IPS DF 6.9 (cell line): Measurements from ENCODE around the gene ENGASE.

Source experiments
- DNase-seq: peaks from one replicate; pipeline ENCODE4 v3.0.0-alpha.2; 2013; ENCODE audit warnings: low read depth, low spot score
- H3K27ac ChIP-seq: one replicate; pipeline ENCODE4 v1.5.1; 2013; ENCODE audit warnings: low read length, control low read depth
- H3K27me3 ChIP-seq: 2 replicates; pipeline ENCODE4 v1.6.1; 2013; ENCODE audit warnings: mild to moderate bottlenecking, low read length; ENCODE audit not compliant: control insufficient read depth, insufficient read depth
- H3K36me3 ChIP-seq: 2 replicates; pipeline ENCODE4 v1.6.1; 2013; ENCODE audit warnings: low read length; ENCODE audit not compliant: control insufficient read depth, insufficient read depth
- H3K4me1 ChIP-seq: 2 replicates; pipeline ENCODE4 v1.6.1; 2013; ENCODE audit warnings: low read length; ENCODE audit not compliant: control insufficient read depth, insufficient read depth
- H3K4me3 ChIP-seq: 2 replicates; pipeline ENCODE4 v1.5.1; 2013; ENCODE audit warnings: mild to moderate bottlenecking, low read length
- H3K9me3 ChIP-seq: 2 replicates; pipeline ENCODE4 v1.6.1; 2013; ENCODE audit warnings: low read length, inconsistent platforms; ENCODE audit not compliant: control insufficient read depth, insufficient read depth
- WGBS: extraction: QIAGEN DNeasy Blood & Tissue Kit; methylation state at CpG from one replicate; pipeline ENCODE4 v1.1.7; 2013; ENCODE audit warnings: mixed read lengths, missing lambda C conversion rate; ENCODE audit not compliant: insufficient read length, insufficient coverage; 5-methylcytosine and 5-hydroxymethylcytosine counted together

ENGASE gene

GRCh38 chr17:79046916-79047280 is 27.7 kb upstream of the ENGASE start:
- Histone ChIP-seq H3K27ac (no peak overlapping the region), H3K9me3 (no peaks in the 10 kb centered on the region), H3K4me3 (no peak overlapping the region), H3K4me1 (no peaks in the 10 kb centered on the region), H3K36me3 (no peaks in the 10 kb centered on the region; the same call in 1 of the 2 replicates), H3K27me3 (no peaks in the 10 kb centered on the region)
- no peak for DNase-seq
- WGBS: no CpG with 5 or more reads among the region's 15 CpGs

- Histone ChIP-seq H3K27ac (no peak overlapping the region), H3K9me3 (no peaks in the 10 kb centered on the region), H3K4me1 (no peaks in the 10 kb centered on the region), H3K36me3 (no peaks in the 10 kb centered on the region; the same call in 1 of the 2 replicates), H3K27me3 (no peaks in the 10 kb centered on the region), H3K4me3 (no peak overlapping the region)
- no CpG with 5 or more reads among the region's 30 CpGs for WGBS
- no peak for DNase-seq
Measured at GRCh38 chr17:79047291-79047920, 27.2 kb upstream of the ENGASE start.

GRCh38 chr17:79047923-79048825 is 26.4 kb upstream of the ENGASE start:
- Histone ChIP-seq H3K27me3 (no peaks in the 10 kb centered on the region), H3K9me3 (no peaks in the 10 kb centered on the region), H3K36me3 (no peaks in the 10 kb centered on the region; the same call in 1 of the 2 replicates), H3K4me3 (no peak overlapping the region), H3K4me1 (no peaks in the 10 kb centered on the region), H3K27ac (no peak overlapping the region)
- whole genome bisulfite sequencing: no CpG with 5 or more reads among the region's 41 CpGs
- no peak for DNase-seq

GRCh38 chr17:79048826-79049755 is 25.5 kb upstream of the ENGASE start:
- no peaks in the 10 kb centered on the region; the same call in 1 of the 2 replicates for H3K36me3 ChIP-seq
- H3K9me3 ChIP-seq: no peaks in the 10 kb centered on the region
- no peak for DNase-seq
- H3K4me3 ChIP-seq: no peak overlapping the region
- no peaks in the 10 kb centered on the region for H3K4me1 ChIP-seq
- H3K27ac ChIP-seq: no peak overlapping the region
- no peaks in the 10 kb centered on the region for H3K27me3 ChIP-seq
- no CpG with 5 or more reads among the region's 21 CpGs for WGBS

- no CpG with 5 or more reads among the region's 11 CpGs for WGBS
- no peaks in the 10 kb centered on the region for H3K27me3 ChIP-seq
Measured at GRCh38 chr17:79049821-79050220, 24.8 kb upstream of the ENGASE start.

GRCh38 chr17:79050551-79050950 is 24.1 kb upstream of the ENGASE start:
- no CpG with 5 or more reads among the region's 6 CpGs for WGBS
- Histone ChIP-seq H3K27ac (no peak overlapping the region), H3K36me3 (no peaks in the 10 kb centered on the region; the same call in 1 of the 2 replicates), H3K4me1 (no peaks in the 10 kb centered on the region), H3K9me3 (no peaks in the 10 kb centered on the region), H3K27me3 (no peaks in the 10 kb centered on the region), H3K4me3 (no peak overlapping the region)
- no peak for DNase-seq

More at GRCh38 chr17:79049821-79050220, 24.8 kb upstream of the ENGASE start:
- H3K9me3 ChIP-seq: no peaks in the 10 kb centered on the region
- no peak overlapping the region for H3K27ac ChIP-seq
- no peaks in the 10 kb centered on the region; the same call in 1 of the 2 replicates for H3K36me3 ChIP-seq
- no peak overlapping the region for H3K4me3 ChIP-seq
- no peaks in the 10 kb centered on the region for H3K4me1 ChIP-seq
- no peak for DNase-seq

GRCh38 chr17:79051306-79051705 is 23.3 kb upstream of the ENGASE start:
- whole genome bisulfite sequencing: no CpG with 5 or more reads among the region's 6 CpGs
- no peaks in the 10 kb centered on the region; the same call in 1 of the 2 replicates for H3K36me3 ChIP-seq
- DNase-seq: no peak
- H3K9me3 ChIP-seq: no peaks in the 10 kb centered on the region
- no peaks in the 10 kb centered on the region for H3K27me3 ChIP-seq
- no peak overlapping the region for H3K27ac ChIP-seq
- H3K4me1 ChIP-seq: no peaks in the 10 kb centered on the region
- H3K4me3 ChIP-seq: no peak overlapping the region

- no CpG with 5 or more reads among the region's 1 CpG for WGBS
- no peaks in the 10 kb centered on the region for H3K9me3 ChIP-seq
- no peak overlapping the region for H3K4me3 ChIP-seq
- no peaks in the 10 kb centered on the region for H3K27me3 ChIP-seq
- no peaks in the 10 kb centered on the region for H3K4me1 ChIP-seq
- H3K36me3 ChIP-seq: no peaks in the 10 kb centered on the region; the same call in 1 of the 2 replicates
- H3K27ac ChIP-seq: no peak overlapping the region
- no peak for DNase-seq
Measured at GRCh38 chr17:79052131-79052530, 22.5 kb upstream of the ENGASE start.

GRCh38 chr17:79053251-79053925 is 21.2 kb upstream of the ENGASE start:
- Histone ChIP-seq H3K9me3 (no peaks in the 10 kb centered on the region), H3K4me3 (no peak overlapping the region), H3K27ac (no peak overlapping the region), H3K27me3 (no peaks in the 10 kb centered on the region), H3K4me1 (no peaks in the 10 kb centered on the region), H3K36me3 (no peaks in the 10 kb centered on the region)
- no peak for DNase-seq
- WGBS: no CpG with 5 or more reads among the region's 2 CpGs
